NCI-H1930 (cell line): Measurements from ENCODE around the gene WASHC1.
"Not testable (repeated sequence)": the region's sequence is repeated elsewhere in the genome, so short reads cannot be mapped to it uniquely, and the experiment has no call there.

Experiments used
- DNase-seq, 2 experiments: peaks; one replicate each; lab custom pipeline; 2025; lab: John Stamatoyannopoulos, UW

Gene WASHC1

GRCh38 chr9:14129-14809, 15.0 kb downstream of the WASHC1 start:
- not testable (repeated sequence) for DNase-seq

DNA sequence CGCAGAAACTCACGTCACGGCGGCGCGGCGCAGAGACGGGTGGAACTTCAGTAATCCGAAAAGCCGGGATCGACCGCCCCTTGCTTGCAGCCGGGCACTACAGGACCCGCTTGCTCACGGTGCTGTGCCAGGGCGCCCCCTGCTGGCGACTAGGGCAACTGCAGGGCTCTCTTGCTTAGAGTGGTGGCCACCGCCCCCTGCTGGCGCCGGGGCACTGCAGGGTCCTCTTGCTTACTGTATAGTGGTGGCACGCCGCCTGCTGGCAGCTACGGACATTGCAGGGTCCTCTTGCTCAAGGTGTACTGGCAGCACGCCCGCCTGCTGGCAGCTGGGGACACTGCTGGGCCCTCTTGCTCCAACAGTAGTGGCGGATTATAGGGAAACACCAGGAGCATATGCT, 18.1 kb downstream of the WASHC1 start:
- DNase-seq: not testable (repeated sequence)

- DNase-seq: not testable (repeated sequence)
These were observed 18.6 kb downstream of the WASHC1 start for GRCh38 chr9:10653-11053.

DNA sequence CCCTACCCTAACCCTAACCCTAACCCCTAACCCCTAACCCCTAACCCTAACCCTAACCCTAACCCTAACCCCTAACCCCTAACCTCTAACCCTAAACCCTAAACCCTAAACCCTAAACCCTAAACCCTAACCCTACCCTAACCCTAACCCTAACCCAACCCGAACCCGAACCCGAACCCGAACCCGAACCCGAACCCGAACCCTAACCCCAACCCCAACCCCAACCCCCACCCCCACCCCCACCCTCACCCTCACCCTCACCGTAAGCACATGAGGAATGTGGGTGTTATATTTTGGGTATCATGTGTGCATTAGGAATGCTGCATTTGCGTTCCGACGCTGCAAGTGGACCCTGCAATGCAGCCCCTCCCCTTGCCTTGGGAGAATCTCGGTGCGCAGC, 19.0 kb downstream of the WASHC1 start:
- not testable (repeated sequence) for DNase-seq
